ENCODE measurements around the gene NCEH1. TPM values are rescaled to one million over a fixed set of nuclear protein-coding genes. Genes with fewer than 3 reads are reported as not detected.
A peak's percentile ranks its signal among the peaks of the same experiment; 100 is the strongest.
"Not testable (repeated sequence)": the region's sequence is repeated elsewhere in the genome, so short reads cannot be mapped to it uniquely, and the experiment has no call there.

Gene NCEH1
- total and polyA plus RNA-seq, 5 donors = 13.0 to 39.4 (median 27.0) TPM

DNA sequence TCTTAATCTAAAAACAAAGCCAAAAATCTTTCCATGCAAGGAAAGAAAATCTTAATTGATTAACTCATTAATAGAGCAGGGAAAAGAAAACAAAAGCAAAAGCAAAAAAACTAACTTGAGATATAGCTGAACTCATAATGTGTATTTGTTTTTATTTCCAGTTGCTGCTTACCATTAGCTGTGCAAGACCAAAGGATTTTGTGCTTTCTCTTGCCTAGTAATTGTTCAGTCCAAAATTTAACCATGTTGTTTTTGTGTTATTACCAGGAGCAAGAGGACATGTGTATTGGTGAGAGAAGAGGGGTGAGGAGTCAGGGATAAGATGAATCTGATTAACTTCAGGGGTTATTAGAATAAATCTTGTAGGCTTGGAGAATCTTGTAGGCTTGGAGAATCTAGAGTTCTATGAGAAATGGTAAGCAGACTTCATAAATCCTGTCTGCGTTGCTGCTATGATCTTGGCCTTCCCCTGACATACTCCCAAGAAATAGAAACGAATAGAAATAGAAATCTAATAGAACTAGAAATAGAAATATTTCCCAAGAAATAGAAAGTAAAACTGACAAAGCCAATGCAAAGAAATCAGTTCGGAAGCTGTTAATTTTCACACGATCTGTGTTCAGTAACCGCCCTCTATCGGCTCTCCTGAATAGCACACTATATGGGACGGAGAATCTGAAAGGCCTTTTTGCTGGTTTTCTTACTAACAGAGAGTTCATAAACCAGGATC lies 115.0 kb downstream of the NCEH1 start:
- Histone ChIP-seq H3K4me1 (ENCODE audit: control insufficient read depth, insufficient read depth, low read length) (no peaks in the 10 kb centered on the region), H3K27ac (ENCODE audit: low read length) (no peak overlapping the region), H3K27me3 (ENCODE audit: control insufficient read depth, insufficient read depth) (no peaks in the 10 kb centered on the region), H3K4me3 (ENCODE audit: low read length) (peak overlapping the region; percentile 66), H3K9me3 (ENCODE audit: control insufficient read depth, low read length) (no peaks in the 10 kb centered on the region)
- intact Hi-C loops (cut with DNase I) = loop anchor here in 2 of 4 donors (5.0 to 10.0 kb wide), 3 partner anchors 81 to 109 kb away; no protein-coding TSS in a partner anchor
- DNase-seq (no peak), ATAC-seq (peak; percentile 64 to 76)
- 17% methylated on average over 7 of the region's 7 CpGs for WGBS

DNA sequence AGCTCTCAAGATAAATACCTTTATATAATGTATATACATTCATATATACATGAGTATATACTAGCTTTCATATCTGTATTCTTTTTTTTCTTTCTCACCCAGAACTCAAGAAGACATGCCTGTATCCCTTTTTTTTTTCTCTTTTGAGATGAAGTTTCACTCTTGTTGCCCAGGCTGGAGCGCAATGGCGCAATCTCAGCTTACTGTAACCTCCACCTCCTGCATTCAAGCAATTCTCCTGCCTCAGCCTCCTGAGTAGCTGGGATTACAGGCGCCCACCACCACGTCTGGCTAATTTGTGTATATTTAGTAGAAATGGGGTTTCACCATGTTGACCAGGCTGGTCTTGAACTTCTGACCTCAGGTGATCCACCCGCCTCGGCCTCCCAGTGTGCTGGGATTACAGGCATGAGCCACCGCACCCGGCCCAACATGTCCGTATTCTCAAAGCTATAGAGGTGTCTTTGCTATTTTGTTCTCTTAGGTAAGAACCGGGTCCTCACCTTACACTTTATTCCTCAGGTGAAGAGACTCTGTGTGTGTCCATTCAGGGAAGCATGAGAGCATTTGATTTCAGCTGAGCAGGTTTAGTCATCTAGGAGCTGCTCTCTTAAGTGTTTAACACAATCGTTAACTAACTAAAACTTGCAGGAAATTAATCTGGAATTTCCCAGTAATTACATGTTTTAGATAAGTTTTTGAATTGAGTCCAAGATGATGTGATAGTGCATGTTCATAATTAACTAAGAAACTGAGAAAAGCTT lies 115.8 kb downstream of the NCEH1 start:
- not testable (repeated sequence) for H3K4me1 ChIP-seq (ENCODE audit: control insufficient read depth, insufficient read depth, low read length); DNase-seq; H3K9me3 ChIP-seq (ENCODE audit: control insufficient read depth, low read length); H3K4me3 ChIP-seq (ENCODE audit: low read length); H3K27me3 ChIP-seq (ENCODE audit: control insufficient read depth, insufficient read depth)
- peak overlapping the region; percentile 75 for H3K27ac ChIP-seq (ENCODE audit: low read length)
- intact Hi-C loops (cut with DNase I) = loop anchor here in 2 of 4 donors (5.0 to 10.0 kb wide), 3 partner anchors 80 to 108 kb away; no protein-coding TSS in a partner anchor
- ATAC-seq = peak in 1 of 2 donors; percentile 47
- 81% methylated on average over 11 of the region's 11 CpGs for WGBS

DNA sequence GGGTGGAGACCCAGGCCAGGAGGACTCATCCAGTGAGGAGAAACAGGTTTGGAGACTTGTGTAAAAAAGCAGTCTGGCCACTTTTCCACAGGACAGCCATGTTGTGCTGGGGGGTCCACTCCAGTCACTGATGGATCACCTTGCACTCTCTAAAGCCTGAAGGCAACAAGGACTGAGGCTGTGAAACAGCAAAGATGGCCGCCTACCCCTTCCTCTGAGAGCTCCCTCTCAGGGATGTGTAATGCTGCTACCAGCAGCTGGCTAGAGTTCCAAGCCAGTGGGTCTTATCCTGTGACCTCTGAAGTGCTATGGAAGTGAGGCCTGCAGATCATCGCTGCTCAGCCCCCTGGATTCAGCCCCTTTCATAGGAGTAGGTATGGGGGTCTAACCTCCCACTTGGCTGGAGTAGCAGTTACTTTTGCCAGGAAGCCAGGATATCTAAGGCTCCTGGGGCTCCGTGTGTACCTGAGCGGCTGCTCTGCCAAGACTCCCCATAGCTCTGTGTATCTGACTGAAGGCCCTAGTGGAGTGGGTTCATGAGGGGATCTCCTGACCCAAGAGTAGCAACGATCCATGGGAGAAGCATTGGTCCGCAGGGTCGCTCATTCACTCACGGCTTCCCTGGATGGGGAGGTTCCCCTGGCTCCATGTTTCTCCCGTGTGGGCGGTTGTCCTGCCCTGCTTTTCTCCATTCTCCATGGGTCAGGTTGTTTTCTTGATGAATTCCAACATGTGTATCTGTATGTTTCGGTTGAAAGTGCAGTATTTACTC lies 117.8 kb downstream of the NCEH1 start:
- Histone ChIP-seq H3K4me1 (ENCODE audit: control insufficient read depth, insufficient read depth, low read length) (no peaks in the 10 kb centered on the region), H3K27ac (ENCODE audit: low read length) (no peak overlapping the region), H3K9me3 (ENCODE audit: control insufficient read depth, low read length) (no peaks in the 10 kb centered on the region), H3K27me3 (ENCODE audit: control insufficient read depth, insufficient read depth) (no peaks in the 10 kb centered on the region), H3K4me3 (ENCODE audit: low read length) (no peak overlapping the region)
- intact Hi-C loops (cut with DNase I) = loop anchor here in 2 of 4 donors (10.0 kb wide), 2 partner anchors 78 to 98 kb away; no protein-coding TSS in a partner anchor
- no peak for ATAC-seq
- 96% methylated on average over 11 of the region's 11 CpGs for WGBS
- no peak for DNase-seq

DNA sequence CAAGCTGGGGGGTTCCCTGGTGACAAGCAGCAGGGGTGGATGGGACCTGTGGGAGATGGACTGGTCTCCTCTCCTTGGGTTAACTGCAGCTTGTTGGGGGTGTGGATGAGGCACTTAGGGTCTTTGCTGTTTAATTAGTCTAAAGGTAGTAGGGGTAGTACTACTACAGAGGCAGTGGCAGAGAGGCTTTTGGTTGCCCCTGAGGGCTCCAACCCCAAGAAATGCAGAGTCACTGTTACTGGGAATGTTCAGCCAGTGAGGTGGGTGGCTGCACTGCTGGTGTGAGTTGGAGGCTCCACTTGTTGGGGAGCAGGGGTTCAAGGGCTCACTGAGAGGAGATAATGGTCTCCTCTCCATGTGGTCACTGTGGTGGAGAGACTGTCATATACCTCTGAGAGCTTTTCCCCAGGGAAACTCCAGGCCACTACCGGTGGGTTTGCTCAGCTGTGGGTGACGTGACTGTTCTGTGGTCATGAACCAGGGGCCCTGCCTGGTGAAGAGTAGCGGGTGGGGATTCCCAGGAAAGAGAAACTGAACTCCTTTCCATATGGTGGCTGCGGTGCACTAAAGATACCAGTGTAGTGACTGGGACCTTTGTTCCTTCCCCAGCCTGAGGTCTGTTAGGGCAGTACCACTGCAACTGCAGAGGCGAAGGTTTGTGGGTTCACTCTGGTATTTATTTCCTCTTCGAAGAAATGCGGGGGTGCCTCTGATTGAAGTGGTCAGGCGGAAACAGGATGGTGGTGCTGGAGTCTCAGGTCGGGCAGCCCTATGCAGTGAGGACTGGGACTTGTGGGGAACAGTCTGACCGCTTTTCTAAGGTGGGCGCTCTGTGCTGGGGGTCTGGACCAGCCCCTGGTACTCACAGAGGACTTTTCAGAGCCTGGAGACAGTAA lies 118.7 kb downstream of the NCEH1 start:
- Histone ChIP-seq H3K27me3 (ENCODE audit: control insufficient read depth, insufficient read depth) (no peaks in the 10 kb centered on the region), H3K4me3 (ENCODE audit: low read length) (no peak overlapping the region), H3K4me1 (ENCODE audit: control insufficient read depth, insufficient read depth, low read length) (no peaks in the 10 kb centered on the region), H3K27ac (ENCODE audit: low read length) (no peak overlapping the region), H3K9me3 (ENCODE audit: control insufficient read depth, low read length) (no peaks in the 10 kb centered on the region)
- WGBS = 86% methylated on average over 11 of the region's 11 CpGs
- no peak for ATAC-seq
- no peak for DNase-seq
- intact Hi-C loops (cut with DNase I) = loop anchor here in 2 of 4 donors (10.0 kb wide), 2 partner anchors 77 to 97 kb away; no protein-coding TSS in a partner anchor

DNA sequence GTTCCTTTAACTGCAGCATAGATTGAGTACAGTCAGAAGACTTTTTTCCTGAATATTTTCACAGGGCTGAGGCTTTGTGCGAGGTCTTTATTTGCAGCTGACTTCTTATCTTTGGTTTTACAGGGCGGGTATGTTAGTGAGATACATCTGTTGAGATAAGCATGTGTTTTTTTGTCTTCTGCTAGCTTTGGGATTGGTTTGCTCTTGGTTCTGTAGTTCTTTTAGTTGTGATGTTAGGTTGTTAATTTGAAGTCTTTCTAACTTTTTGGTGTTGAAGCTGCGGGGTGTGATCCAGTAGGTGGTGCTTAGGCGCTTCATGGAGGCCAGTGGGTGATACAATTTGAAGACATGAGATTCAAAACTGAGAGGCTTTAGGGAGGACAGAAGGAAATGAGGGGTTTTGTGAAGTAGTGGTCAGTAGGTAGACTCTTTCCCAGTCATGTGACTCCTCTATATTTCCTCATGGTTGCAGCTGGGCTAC lies 119.7 kb downstream of the NCEH1 start:
- DNase-seq (no peak), ATAC-seq (no peak)
- H3K9me3 ChIP-seq (ENCODE audit: control insufficient read depth, low read length) = no peaks in the 10 kb centered on the region
- H3K4me3 ChIP-seq (ENCODE audit: low read length) = no peak overlapping the region
- 70% methylated on average over 4 of the region's 4 CpGs for WGBS
- H3K4me1 ChIP-seq (ENCODE audit: control insufficient read depth, insufficient read depth, low read length) = no peaks in the 10 kb centered on the region
- H3K27me3 ChIP-seq (ENCODE audit: control insufficient read depth, insufficient read depth) = no peaks in the 10 kb centered on the region
- H3K27ac ChIP-seq (ENCODE audit: low read length) = no peak overlapping the region
- intact Hi-C loops (cut with DNase I) = loop anchor here in 2 of 4 donors (10.0 kb wide), 2 partner anchors 76 to 96 kb away; no protein-coding TSS in a partner anchor

GRCh38 chr3:172586436-172586835 lies 124.4 kb downstream of the NCEH1 start:
- H3K4me3 ChIP-seq (ENCODE audit: low read length) = peak overlapping the region; percentile 20
- intact Hi-C loops (cut with DNase I) = no loop called here
- H3K9me3 ChIP-seq (ENCODE audit: control insufficient read depth, low read length) = no peaks in the 10 kb centered on the region
- ATAC-seq = peak; percentile 61 to 81
- no peak overlapping the region for H3K27ac ChIP-seq (ENCODE audit: low read length)
- no peak for DNase-seq
- no peaks in the 10 kb centered on the region for H3K27me3 ChIP-seq (ENCODE audit: control insufficient read depth, insufficient read depth)
- H3K4me1 ChIP-seq (ENCODE audit: control insufficient read depth, insufficient read depth, low read length) = no peaks in the 10 kb centered on the region

GRCh38 chr3:172585954-172586353 lies 124.9 kb downstream of the NCEH1 start:
- intact Hi-C loops (cut with DNase I) = no loop called here
- no peaks in the 10 kb centered on the region for H3K4me1 ChIP-seq (ENCODE audit: control insufficient read depth, insufficient read depth, low read length)
- H3K9me3 ChIP-seq (ENCODE audit: control insufficient read depth, low read length) = no peaks in the 10 kb centered on the region
- no peak overlapping the region for H3K27ac ChIP-seq (ENCODE audit: low read length)
- ATAC-seq = peak in 1 of 2 donors; percentile 19
- DNase-seq = no peak
- peak overlapping the region; percentile 20 for H3K4me3 ChIP-seq (ENCODE audit: low read length)
- H3K27me3 ChIP-seq (ENCODE audit: control insufficient read depth, insufficient read depth) = no peaks in the 10 kb centered on the region
- WGBS = 69% methylated on average over 4 of the region's 4 CpGs

DNA sequence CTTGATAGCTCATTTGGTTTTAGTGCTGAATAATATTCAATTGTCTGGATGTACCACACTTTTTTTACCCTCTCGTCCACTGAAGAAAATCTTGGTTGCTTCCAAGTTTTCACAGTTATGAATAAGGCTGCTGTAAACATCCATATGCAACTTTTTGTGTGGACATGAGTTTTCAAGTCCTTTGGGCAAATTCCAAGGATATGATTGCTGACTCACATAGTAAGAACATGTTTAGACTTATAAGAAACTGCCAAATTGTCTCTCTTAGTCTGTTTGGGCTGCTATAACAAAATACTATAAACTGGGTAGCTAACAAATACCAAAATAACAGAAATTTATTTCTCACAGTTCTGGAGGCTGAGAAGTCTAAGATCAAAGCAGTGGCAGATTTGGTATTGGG lies 128.2 kb downstream of the NCEH1 start:
- 68% methylated on average over 1 of the region's 1 CpG for WGBS
- Histone ChIP-seq H3K4me3 (ENCODE audit: low read length) (no peak overlapping the region), H3K27ac (ENCODE audit: low read length) (no peak overlapping the region), H3K4me1 (ENCODE audit: control insufficient read depth, insufficient read depth, low read length) (peaks cover 1% of the 10 kb centered on the region), H3K27me3 (ENCODE audit: control insufficient read depth, insufficient read depth) (no peaks in the 10 kb centered on the region), H3K9me3 (ENCODE audit: control insufficient read depth, low read length) (no peaks in the 10 kb centered on the region)
- DNase-seq (no peak), ATAC-seq (no peak)
- intact Hi-C loops (cut with DNase I) = no loop called here

- intact Hi-C loops (cut with DNase I) = no loop called here
- no peak overlapping the region for H3K27ac ChIP-seq (ENCODE audit: low read length)
- peaks cover 1% of the 10 kb centered on the region for H3K4me1 ChIP-seq (ENCODE audit: control insufficient read depth, insufficient read depth, low read length)
- no peaks in the 10 kb centered on the region for H3K9me3 ChIP-seq (ENCODE audit: control insufficient read depth, low read length)
- no peak for ATAC-seq
- DNase-seq = no peak
- H3K4me3 ChIP-seq (ENCODE audit: low read length) = no peak overlapping the region
- H3K27me3 ChIP-seq (ENCODE audit: control insufficient read depth, insufficient read depth) = no peaks in the 10 kb centered on the region
Observed at GRCh38 chr3:172581757-172582166, 129.1 kb downstream of the NCEH1 start.
